Hepatocyte (in vitro differentiated cells): ENCODE results near the gene IDH3G. TPM values are rescaled to one million over a fixed set of nuclear protein-coding genes. Genes with fewer than 3 reads are reported as not detected.

Source experiments
- DNase-seq: peaks from one replicate; pipeline ENCODE4 v3.0.0-alpha.2; 2016; ENCODE audit warnings: low spot score
- H2AFZ ChIP-seq: fragments of 200-600 bp; sonication (generic); 2 replicates; pipeline ENCODE4 v1.6.0; 2016; ENCODE audit warnings: antibody characterized with exemption, mild to moderate bottlenecking
- H3K27ac ChIP-seq: fragments of 200-600 bp; sonication (generic); 2 replicates; pipeline ENCODE4 v1.5.1; 2016; ENCODE audit warnings: mild to moderate bottlenecking
- H3K27me3 ChIP-seq: fragments of 200-600 bp; sonication (generic); 2 replicates; pipeline ENCODE4 v1.6.1; 2016
- H3K36me3 ChIP-seq: fragments of 200-600 bp; sonication (generic); replicated peaks from 2 replicates; pipeline ENCODE4 v1.5.1; 2016; ENCODE audit warnings: low read depth; ENCODE audit not compliant: insufficient read depth
- H3K4me1 ChIP-seq: fragments of 200-600 bp; sonication (generic); 2 replicates; pipeline ENCODE4 v1.5.1; 2016; ENCODE audit warnings: mild to moderate bottlenecking, moderate library complexity; ENCODE audit not compliant: insufficient read depth
- H3K4me2 ChIP-seq: fragments of 200-600 bp; sonication (generic); 2 replicates; pipeline ENCODE4 v1.6.0; 2016
- H3K4me3 ChIP-seq: fragments of 200-600 bp; sonication (generic); 2 replicates; pipeline ENCODE4 v1.5.1; 2016; ENCODE audit warnings: mild to moderate bottlenecking
- H3K79me2 ChIP-seq: fragments of 200-600 bp; sonication (generic); 2 replicates; pipeline ENCODE4 v1.6.0; 2017; ENCODE audit warnings: mild to moderate bottlenecking
- H3K9me2 ChIP-seq: fragments of 200-600 bp; sonication (generic); replicated peaks from 2 replicates; pipeline ENCODE4 v1.6.0; 2017; ENCODE audit warnings: mild to moderate bottlenecking; ENCODE audit not compliant: insufficient read depth
- H3K9me3 ChIP-seq: fragments of 200-600 bp; sonication (generic); 2 replicates; pipeline ENCODE4 v1.5.1; 2016; ENCODE audit warnings: low read depth, mild to moderate bottlenecking
- H4K20me1 ChIP-seq: fragments of 200-600 bp; sonication (generic); 2 replicates; pipeline ENCODE4 v1.6.0; 2016; ENCODE audit warnings: mild to moderate bottlenecking; ENCODE audit not compliant: insufficient read depth, poor library complexity, severe bottlenecking
- EZH2 ChIP-seq: fragments of 200-600 bp; sonication (generic); IDR thresholded peaks from 2 replicates; pipeline ENCODE4 v1.6.1; 2016; ENCODE audit warnings: antibody characterized with exemption, mild to moderate bottlenecking, borderline replicate concordance
- EZH2phosphoT487 ChIP-seq: fragments of 200-600 bp; sonication (generic); IDR thresholded peaks from one replicate; pipeline ENCODE4 v1.6.1; 2018; ENCODE audit warnings: antibody characterized with exemption, mild to moderate bottlenecking, low read depth, moderate library complexity; ENCODE audit not compliant: unreplicated experiment, severe bottlenecking
- WGBS: methylation state at CpG from one replicate; pipeline ENCODE4 v1.1.6; 2016; ENCODE audit warnings: low lambda C conversion rate; ENCODE audit errors: missing lambda C conversion rate; 5-methylcytosine and 5-hydroxymethylcytosine counted together
- polyA plus RNA-seq: library from polyadenylated mRNA; unstranded; fragments of >200 nt; fragmentation: Nextera tagmentation; extraction: Ambion mirVana; gene quantifications from 2 replicates; pipeline ENCODE4 v1.2.1, GENCODE V29; 2016
- total RNA-seq: library from RNA; depleted of rRNA; stranded (reverse); fragments of >200 nt; gene quantifications from 2 replicates; pipeline ENCODE4 v1.2.3, GENCODE V29; 2014
- TF ChIP-seq, protein P1 (sequence below): fragments of 200-600 bp; sonication (generic); IDR thresholded peaks from 2 replicates; pipeline ENCODE4 v1.5.1; 2016; ENCODE audit warnings: antibody characterized with exemption, mild to moderate bottlenecking; ENCODE audit not compliant: poor library complexity

The IDH3G gene
- total and polyA plus RNA-seq, 2 experiments from 2014 or later: 35.4 to 74.3 TPM

DNA sequence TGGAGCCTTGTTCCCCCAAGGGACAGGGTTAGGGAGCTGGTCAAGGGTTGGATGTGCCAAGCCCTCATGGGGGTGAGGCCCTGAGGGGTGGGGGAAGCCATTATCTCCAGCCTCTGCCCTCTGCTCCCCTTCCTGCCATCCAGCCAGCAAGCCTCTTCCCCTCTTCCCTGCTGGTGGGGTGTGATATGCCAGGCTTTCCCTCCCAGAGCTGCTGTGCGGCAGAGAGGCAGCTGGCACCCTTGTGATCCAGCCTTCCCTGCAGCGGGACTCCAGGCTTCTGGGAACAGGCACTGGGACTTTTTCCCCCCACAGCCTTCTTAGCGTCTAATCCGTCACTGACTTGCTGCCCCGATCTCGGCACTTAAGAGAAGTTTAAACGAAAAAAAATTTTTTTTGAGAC lies 6.6 kb upstream of the IDH3G start:
- no peak overlapping the region for H3K4me3 ChIP-seq
- H3K79me2 ChIP-seq: peaks cover 6% of the 10 kb centered on the region
- no peaks in the 10 kb centered on the region for H3K9me2 ChIP-seq
- H3K27ac ChIP-seq: no peak overlapping the region
- H3K4me1 ChIP-seq: peaks cover under 1% of the 10 kb centered on the region
- no peak overlapping the region for H3K4me2 ChIP-seq
- TF ChIP-seq EZH2phosphoT487 (no peak), EZH2 (no peak)
- TF ChIP-seq, protein P1, sequence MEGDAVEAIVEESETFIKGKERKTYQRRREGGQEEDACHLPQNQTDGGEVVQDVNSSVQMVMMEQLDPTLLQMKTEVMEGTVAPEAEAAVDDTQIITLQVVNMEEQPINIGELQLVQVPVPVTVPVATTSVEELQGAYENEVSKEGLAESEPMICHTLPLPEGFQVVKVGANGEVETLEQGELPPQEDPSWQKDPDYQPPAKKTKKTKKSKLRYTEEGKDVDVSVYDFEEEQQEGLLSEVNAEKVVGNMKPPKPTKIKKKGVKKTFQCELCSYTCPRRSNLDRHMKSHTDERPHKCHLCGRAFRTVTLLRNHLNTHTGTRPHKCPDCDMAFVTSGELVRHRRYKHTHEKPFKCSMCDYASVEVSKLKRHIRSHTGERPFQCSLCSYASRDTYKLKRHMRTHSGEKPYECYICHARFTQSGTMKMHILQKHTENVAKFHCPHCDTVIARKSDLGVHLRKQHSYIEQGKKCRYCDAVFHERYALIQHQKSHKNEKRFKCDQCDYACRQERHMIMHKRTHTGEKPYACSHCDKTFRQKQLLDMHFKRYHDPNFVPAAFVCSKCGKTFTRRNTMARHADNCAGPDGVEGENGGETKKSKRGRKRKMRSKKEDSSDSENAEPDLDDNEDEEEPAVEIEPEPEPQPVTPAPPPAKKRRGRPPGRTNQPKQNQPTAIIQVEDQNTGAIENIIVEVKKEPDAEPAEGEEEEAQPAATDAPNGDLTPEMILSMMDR: no peak
- WGBS: 98% methylated on average over 7 of the region's 7 CpGs
- H2AFZ ChIP-seq: no peak overlapping the region
- H4K20me1 ChIP-seq: no peaks in the 10 kb centered on the region
- H3K36me3 ChIP-seq: no peaks in the 10 kb centered on the region
- H3K27me3 ChIP-seq: no peaks in the 10 kb centered on the region
- no peaks in the 10 kb centered on the region for H3K9me3 ChIP-seq
- DNase-seq: no peak

DNA sequence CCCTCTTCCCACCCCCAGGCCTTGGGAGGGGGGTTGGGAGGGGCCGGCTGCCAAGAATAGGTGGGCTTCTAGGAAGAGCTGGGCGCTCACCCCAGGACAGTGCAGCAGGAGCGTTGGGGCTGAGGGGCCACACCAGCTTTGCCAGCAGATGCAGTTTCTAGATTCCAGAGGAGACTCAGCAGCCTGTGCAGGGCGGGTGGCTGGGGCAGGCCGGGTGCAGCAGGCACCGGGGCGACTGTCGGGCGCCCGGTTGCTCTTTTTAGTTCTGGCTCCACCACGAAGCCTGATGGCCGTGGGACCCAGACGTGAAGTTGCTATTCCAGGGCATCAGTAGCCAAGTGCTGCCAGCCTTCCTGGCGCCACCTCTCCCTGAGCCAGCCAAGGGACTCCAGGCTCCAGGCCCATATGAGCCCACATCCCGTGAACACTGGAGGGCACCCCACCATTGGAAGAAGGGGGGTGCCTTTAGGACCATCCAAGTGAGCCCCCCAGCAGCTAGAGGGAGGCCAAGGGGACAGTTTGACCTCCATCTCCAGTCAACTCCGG lies 6.1 kb upstream of the IDH3G start:
- Histone ChIP-seq H3K4me1 (peaks cover 5% of the 10 kb centered on the region), H4K20me1 (no peaks in the 10 kb centered on the region), H3K36me3 (no peaks in the 10 kb centered on the region), H3K9me3 (no peaks in the 10 kb centered on the region), H3K27me3 (no peaks in the 10 kb centered on the region), H3K9me2 (no peaks in the 10 kb centered on the region), H3K4me3 (no peak overlapping the region), H3K79me2 (peaks cover 11% of the 10 kb centered on the region), H3K27ac (no peak overlapping the region), H3K4me2 (no peak overlapping the region), H2AFZ (no peak overlapping the region)
- TF ChIP-seq EZH2 (no peak), EZH2phosphoT487 (no peak)
- TF ChIP-seq, protein P1: no peak
- WGBS: 92% methylated on average over 13 of the region's 16 CpGs
- DNase-seq: no peak

DNA sequence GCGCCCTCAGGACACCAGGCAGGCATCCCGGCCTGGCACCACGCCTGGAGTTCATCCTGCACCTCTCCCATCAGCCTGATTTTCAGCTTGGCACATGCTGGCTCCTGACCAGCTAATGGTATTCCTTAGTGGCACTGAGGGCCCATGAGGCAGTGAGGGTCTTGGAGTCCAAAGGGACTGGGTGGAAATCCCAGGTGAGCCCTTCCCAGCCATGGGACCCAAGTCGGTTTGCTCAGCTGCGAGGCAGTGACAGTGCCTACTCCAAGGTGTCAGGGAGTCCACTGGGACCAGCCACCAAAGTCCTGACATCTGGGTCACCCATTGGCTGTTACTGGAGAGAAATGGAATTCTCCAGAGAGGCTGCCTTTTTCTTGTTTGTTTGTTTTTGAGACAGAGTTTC lies 5.2 kb upstream of the IDH3G start:
- H3K4me1 ChIP-seq: peaks cover 5% of the 10 kb centered on the region
- H3K27ac ChIP-seq: no peak overlapping the region
- WGBS: 85% methylated on average over 5 of the region's 5 CpGs
- no peak overlapping the region for H3K4me2 ChIP-seq
- H2AFZ ChIP-seq: no peak overlapping the region
- no peaks in the 10 kb centered on the region for H3K27me3 ChIP-seq
- no peak overlapping the region for H3K4me3 ChIP-seq
- TF ChIP-seq EZH2 (no peak), EZH2phosphoT487 (no peak)
- TF ChIP-seq, protein P1: no peak
- no peaks in the 10 kb centered on the region for H3K9me3 ChIP-seq
- H3K9me2 ChIP-seq: no peaks in the 10 kb centered on the region
- H3K79me2 ChIP-seq: peaks cover 14% of the 10 kb centered on the region
- H4K20me1 ChIP-seq: no peaks in the 10 kb centered on the region
- H3K36me3 ChIP-seq: no peaks in the 10 kb centered on the region
- DNase-seq: no peak

DNA sequence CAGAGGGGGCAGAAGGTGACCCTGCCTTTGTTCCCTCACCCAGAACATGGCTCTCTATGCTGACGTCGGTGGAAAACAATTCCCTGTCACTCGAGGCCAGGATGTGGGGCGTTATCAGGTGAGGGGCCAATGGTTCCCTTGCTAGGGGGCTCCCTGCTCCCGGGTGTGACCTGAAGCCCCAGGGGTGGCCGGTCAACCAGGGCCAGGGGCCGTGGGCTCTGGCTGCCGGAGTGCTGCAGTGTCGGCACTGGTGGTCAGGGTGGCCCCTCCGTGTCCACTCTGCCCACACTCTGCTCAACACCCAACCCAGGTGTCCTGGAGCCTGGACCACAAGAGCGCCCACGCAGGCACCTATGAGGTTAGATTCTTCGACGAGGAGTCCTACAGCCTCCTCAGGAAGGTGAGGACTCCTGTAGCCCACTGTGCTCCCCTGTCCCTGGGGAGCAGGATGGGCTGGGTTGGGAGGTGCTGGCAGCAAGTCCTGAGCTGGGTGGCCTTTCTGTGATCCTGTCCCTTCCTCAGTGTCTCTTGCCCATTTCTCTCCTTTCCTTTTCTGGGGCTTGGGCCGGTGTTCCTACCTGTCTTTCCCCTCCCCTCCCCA lies 3.3 kb upstream of the IDH3G start:
- H3K27me3 ChIP-seq: no peaks in the 10 kb centered on the region
- H3K9me2 ChIP-seq: no peaks in the 10 kb centered on the region
- no peak overlapping the region for H3K4me2 ChIP-seq
- peaks cover 9% of the 10 kb centered on the region for H3K4me1 ChIP-seq
- no peaks in the 10 kb centered on the region for H3K36me3 ChIP-seq
- no peak for DNase-seq
- no peak overlapping the region for H3K4me3 ChIP-seq
- peaks cover 26% of the 10 kb centered on the region for H3K79me2 ChIP-seq
- H4K20me1 ChIP-seq: no peaks in the 10 kb centered on the region
- WGBS: 88% methylated on average over 14 of the region's 15 CpGs
- H2AFZ ChIP-seq: no peak overlapping the region
- TF ChIP-seq EZH2 (no peak), EZH2phosphoT487 (no peak)
- TF ChIP-seq, protein P1: no peak
- H3K9me3 ChIP-seq: no peaks in the 10 kb centered on the region
- no peak overlapping the region for H3K27ac ChIP-seq
